Neural cell (in vitro differentiated cells): ENCODE measurements around the gene ADGRG7. TPM values are rescaled to one million over a fixed set of nuclear protein-coding genes. Genes with fewer than 3 reads are reported as not detected.

Experiments used
- H2AFZ ChIP-seq: fragments of 200-600, 300-800 bp; sonication (generic), shearing (Covaris generic); 2 replicates; pipeline ENCODE4 v1.6.0; 2014; ENCODE audit warnings: low read depth, mild to moderate bottlenecking, antibody characterized with exemption, low read length, moderate library complexity
- H3F3A ChIP-seq: fragments of 200-600 bp; shearing (Covaris generic); 2 replicates; pipeline ENCODE4 v1.6.1; 2016; ENCODE audit warnings: mild to moderate bottlenecking, moderate library complexity, mixed read lengths, antibody characterized with exemption, low read length; ENCODE audit not compliant: insufficient read depth, poor library complexity, severe bottlenecking
- H3K27ac ChIP-seq: fragments of 200-600, 300-800 bp; sonication (generic), shearing (Covaris generic); 2 replicates; pipeline ENCODE4 v1.5.1; 2014; ENCODE audit warnings: mild to moderate bottlenecking, low read length, moderate library complexity
- H3K27me3 ChIP-seq: fragments of 300-800, 200-600 bp; sonication (generic), shearing (Covaris generic); 2 replicates; pipeline ENCODE4 v1.6.0; 2014; ENCODE audit warnings: mild to moderate bottlenecking, low read depth, low read length, moderate library complexity; ENCODE audit not compliant: insufficient read depth
- H3K36me3 ChIP-seq: fragments of 300-800, 200-600 bp; sonication (generic), shearing (Covaris generic); 2 replicates; pipeline ENCODE4 v1.5.1; 2014; ENCODE audit warnings: mild to moderate bottlenecking, antibody characterized with exemption, low read length, moderate library complexity; ENCODE audit not compliant: insufficient read depth
- H3K4me2 ChIP-seq: fragments of 300-800, 200-600 bp; sonication (generic), shearing (Covaris generic); 2 replicates; pipeline ENCODE4 v1.6.0; 2014; ENCODE audit warnings: mild to moderate bottlenecking, low read length
- H3K4me3 ChIP-seq: fragments of 300-800, 200-600 bp; sonication (generic), shearing (Covaris generic); 2 replicates; pipeline ENCODE4 v1.5.1; 2014; ENCODE audit warnings: mild to moderate bottlenecking, low read length, moderate library complexity
- H3K79me2 ChIP-seq: fragments of 200-600 bp; shearing (Covaris generic); replicated peaks from 2 replicates; pipeline ENCODE4 v1.6.0; 2014; ENCODE audit warnings: mild to moderate bottlenecking, low read length, moderate library complexity; ENCODE audit not compliant: insufficient read depth
- H3K9ac ChIP-seq: fragments of 300-800, 200-600 bp; sonication (generic), shearing (Covaris generic); 2 replicates; pipeline ENCODE4 v1.6.1; 2016; ENCODE audit warnings: mild to moderate bottlenecking, low read length, mixed read lengths
- H3K9me2 ChIP-seq: fragments of 200-600 bp; shearing (Covaris generic); 2 replicates; pipeline ENCODE4 v1.6.1; 2016; ENCODE audit warnings: mild to moderate bottlenecking, low read length, mixed read lengths; ENCODE audit not compliant: insufficient read depth
- H3K9me3 ChIP-seq: fragments of 200-600, 300-800 bp; sonication (generic), shearing (Covaris generic); 2 replicates; pipeline ENCODE4 v1.6.1; 2016; ENCODE audit warnings: mild to moderate bottlenecking, mixed run types, low read length, moderate library complexity, mixed read lengths
- H4K20me1 ChIP-seq: fragments of 200-600 bp; shearing (Covaris generic); 2 replicates; pipeline ENCODE4 v1.6.1; 2016; ENCODE audit warnings: mild to moderate bottlenecking, mixed run types; ENCODE audit not compliant: insufficient read depth
- EZH2 ChIP-seq: fragments of 200-600, 300-800 bp; shearing (Covaris generic), sonication (generic); IDR thresholded peaks from 2 replicates; pipeline ENCODE4 v1.6.1; 2014; ENCODE audit warnings: antibody characterized with exemption, low read length, borderline replicate concordance, mild to moderate bottlenecking; ENCODE audit not compliant: insufficient read depth, poor library complexity, severe bottlenecking
- MXI1 ChIP-seq: fragments of 450-650 bp; conservative IDR thresholded peaks from 2 replicates; pipeline ENCODE4 v1.6.1; 2014; ENCODE audit warnings: antibody characterized with exemption, mild to moderate bottlenecking; ENCODE audit not compliant: poor library complexity, severe bottlenecking
- RAD21 ChIP-seq: fragments of 450-650 bp; conservative IDR thresholded peaks from 2 replicates; pipeline ENCODE4 v1.6.1; 2014; ENCODE audit warnings: antibody characterized with exemption, mild to moderate bottlenecking, moderate library complexity
- SMC3 ChIP-seq: fragments of 450-650 bp; conservative IDR thresholded peaks from 2 replicates; pipeline ENCODE4 v1.6.1; 2014; ENCODE audit warnings: antibody characterized with exemption, mild to moderate bottlenecking, moderate library complexity; ENCODE audit not compliant: poor library complexity
- polyA plus RNA-seq: library from polyadenylated mRNA; depleted of rRNA; stranded (reverse); fragments of >200 nt; gene quantifications from 2 replicates; pipeline ENCODE4 v1.2.3, GENCODE V29; 2014
- TF ChIP-seq, protein P1 (sequence below): fragments of 450-650 bp; IDR thresholded peaks from 2 replicates; pipeline ENCODE4 v1.5.1; 2014; ENCODE audit warnings: antibody characterized with exemption, mild to moderate bottlenecking, moderate library complexity; ENCODE audit not compliant: poor library complexity, severe bottlenecking
- TF ChIP-seq, protein P2 (sequence below): IDR thresholded peaks from 2 replicates; pipeline ENCODE4 v1.6.1; 2012; ENCODE audit warnings: borderline replicate concordance

ADGRG7 gene
- polyA plus RNA-seq, 1 donor from 2014 or later = not detected

DNA sequence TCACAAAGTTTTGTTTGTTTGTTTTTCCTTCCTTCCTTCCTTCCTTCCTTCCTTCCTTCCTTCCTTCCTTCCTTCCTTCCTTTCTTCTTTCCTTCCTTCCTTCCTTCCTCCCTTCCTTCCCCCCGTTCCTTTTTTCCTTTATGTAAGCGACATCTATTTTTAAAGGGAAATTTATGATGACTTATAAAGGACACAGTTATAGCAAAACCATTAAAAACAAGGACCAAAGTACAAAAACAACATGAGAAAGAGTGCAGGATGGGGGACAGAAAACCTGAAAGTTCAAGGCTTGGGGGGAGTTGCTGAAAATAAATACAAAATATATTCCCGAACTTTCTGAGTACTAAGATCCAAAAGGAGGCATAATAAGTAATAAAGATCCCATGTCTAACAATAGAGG is 1.8 kb downstream of the ADGRG7 start:
- Histone ChIP-seq H3K4me3 (no peak overlapping the region), H3K27ac (no peak overlapping the region), H3K4me2 (no peak overlapping the region), H3K27me3 (no peaks in the 10 kb centered on the region), H3K36me3 (no peaks in the 10 kb centered on the region), H2AFZ (no peak overlapping the region), H3K79me2 (no peaks in the 10 kb centered on the region), H3K9me2 (no peaks in the 10 kb centered on the region), H3K9ac (no peak overlapping the region), H4K20me1 (no peaks in the 10 kb centered on the region), H3K9me3 (no peaks in the 10 kb centered on the region), H3F3A (no peaks in the 10 kb centered on the region)
- TF ChIP-seq, protein P1, sequence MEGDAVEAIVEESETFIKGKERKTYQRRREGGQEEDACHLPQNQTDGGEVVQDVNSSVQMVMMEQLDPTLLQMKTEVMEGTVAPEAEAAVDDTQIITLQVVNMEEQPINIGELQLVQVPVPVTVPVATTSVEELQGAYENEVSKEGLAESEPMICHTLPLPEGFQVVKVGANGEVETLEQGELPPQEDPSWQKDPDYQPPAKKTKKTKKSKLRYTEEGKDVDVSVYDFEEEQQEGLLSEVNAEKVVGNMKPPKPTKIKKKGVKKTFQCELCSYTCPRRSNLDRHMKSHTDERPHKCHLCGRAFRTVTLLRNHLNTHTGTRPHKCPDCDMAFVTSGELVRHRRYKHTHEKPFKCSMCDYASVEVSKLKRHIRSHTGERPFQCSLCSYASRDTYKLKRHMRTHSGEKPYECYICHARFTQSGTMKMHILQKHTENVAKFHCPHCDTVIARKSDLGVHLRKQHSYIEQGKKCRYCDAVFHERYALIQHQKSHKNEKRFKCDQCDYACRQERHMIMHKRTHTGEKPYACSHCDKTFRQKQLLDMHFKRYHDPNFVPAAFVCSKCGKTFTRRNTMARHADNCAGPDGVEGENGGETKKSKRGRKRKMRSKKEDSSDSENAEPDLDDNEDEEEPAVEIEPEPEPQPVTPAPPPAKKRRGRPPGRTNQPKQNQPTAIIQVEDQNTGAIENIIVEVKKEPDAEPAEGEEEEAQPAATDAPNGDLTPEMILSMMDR = no peak
- TF ChIP-seq MXI1 = no peak
- TF ChIP-seq RAD21 = no peak
- TF ChIP-seq, protein P2, sequence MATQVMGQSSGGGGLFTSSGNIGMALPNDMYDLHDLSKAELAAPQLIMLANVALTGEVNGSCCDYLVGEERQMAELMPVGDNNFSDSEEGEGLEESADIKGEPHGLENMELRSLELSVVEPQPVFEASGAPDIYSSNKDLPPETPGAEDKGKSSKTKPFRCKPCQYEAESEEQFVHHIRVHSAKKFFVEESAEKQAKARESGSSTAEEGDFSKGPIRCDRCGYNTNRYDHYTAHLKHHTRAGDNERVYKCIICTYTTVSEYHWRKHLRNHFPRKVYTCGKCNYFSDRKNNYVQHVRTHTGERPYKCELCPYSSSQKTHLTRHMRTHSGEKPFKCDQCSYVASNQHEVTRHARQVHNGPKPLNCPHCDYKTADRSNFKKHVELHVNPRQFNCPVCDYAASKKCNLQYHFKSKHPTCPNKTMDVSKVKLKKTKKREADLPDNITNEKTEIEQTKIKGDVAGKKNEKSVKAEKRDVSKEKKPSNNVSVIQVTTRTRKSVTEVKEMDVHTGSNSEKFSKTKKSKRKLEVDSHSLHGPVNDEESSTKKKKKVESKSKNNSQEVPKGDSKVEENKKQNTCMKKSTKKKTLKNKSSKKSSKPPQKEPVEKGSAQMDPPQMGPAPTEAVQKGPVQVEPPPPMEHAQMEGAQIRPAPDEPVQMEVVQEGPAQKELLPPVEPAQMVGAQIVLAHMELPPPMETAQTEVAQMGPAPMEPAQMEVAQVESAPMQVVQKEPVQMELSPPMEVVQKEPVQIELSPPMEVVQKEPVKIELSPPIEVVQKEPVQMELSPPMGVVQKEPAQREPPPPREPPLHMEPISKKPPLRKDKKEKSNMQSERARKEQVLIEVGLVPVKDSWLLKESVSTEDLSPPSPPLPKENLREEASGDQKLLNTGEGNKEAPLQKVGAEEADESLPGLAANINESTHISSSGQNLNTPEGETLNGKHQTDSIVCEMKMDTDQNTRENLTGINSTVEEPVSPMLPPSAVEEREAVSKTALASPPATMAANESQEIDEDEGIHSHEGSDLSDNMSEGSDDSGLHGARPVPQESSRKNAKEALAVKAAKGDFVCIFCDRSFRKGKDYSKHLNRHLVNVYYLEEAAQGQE = no peak
- TF ChIP-seq SMC3 = no peak
- no peak for TF ChIP-seq EZH2

GRCh38 chr3:100613721-100614390 is 4.5 kb downstream of the ADGRG7 start:
- H3K79me2 ChIP-seq = no peaks in the 10 kb centered on the region
- no peaks in the 10 kb centered on the region for H3K36me3 ChIP-seq
- no peak overlapping the region for H3K4me2 ChIP-seq
- no peak overlapping the region for H3K27ac ChIP-seq
- no peak overlapping the region for H3K9ac ChIP-seq
- H3K9me3 ChIP-seq = no peaks in the 10 kb centered on the region
- no peak overlapping the region for H3K4me3 ChIP-seq
- H3F3A ChIP-seq = no peaks in the 10 kb centered on the region
- H3K27me3 ChIP-seq = no peaks in the 10 kb centered on the region
- H3K9me2 ChIP-seq = no peaks in the 10 kb centered on the region
- no peaks in the 10 kb centered on the region for H4K20me1 ChIP-seq
- TF ChIP-seq MXI1 = no peak
- TF ChIP-seq, protein P2 = no peak
- H2AFZ ChIP-seq = no peak overlapping the region
